ENCODE measurements around the gene RNU6-9.
A peak's percentile ranks its signal among the peaks of the same experiment; 100 is the strongest.
"Not testable (repeated sequence)": the region's sequence is repeated elsewhere in the genome, so short reads cannot be mapped to it uniquely, and the experiment has no call there.

Gene RNU6-9

GRCh38 chr19:872266-872951 lies 20.9 kb upstream of the RNU6-9 start:
- in situ Hi-C loops (cut with MboI; ENCODE audit: low sequenced_read_pairs, unreplicated experiment) = no loop called here
- no peak for TF ChIP-seq CTCF (IDR thresholded peaks at IDR 0.05; ENCODE audit: borderline replicate concordance, control extremely low read depth, extremely low read depth, insufficient read depth, missing control alignments)
- peak; percentile 90 for DNase-seq (ENCODE audit: low spot score)

- TF ChIP-seq CTCF (IDR thresholded peaks at IDR 0.05; ENCODE audit: borderline replicate concordance, control extremely low read depth, extremely low read depth, insufficient read depth, missing control alignments) = no peak
- peak; percentile 84 for DNase-seq (ENCODE audit: low spot score)
- in situ Hi-C loops (cut with MboI; ENCODE audit: low sequenced_read_pairs, unreplicated experiment) = no loop called here
Measured at GRCh38 chr19:873084-873483, 20.2 kb upstream of the RNU6-9 start.

GRCh38 chr19:873561-874041 lies 19.7 kb upstream of the RNU6-9 start:
- DNase-seq (ENCODE audit: low spot score) = no peak
- in situ Hi-C loops (cut with MboI; ENCODE audit: low sequenced_read_pairs, unreplicated experiment) = no loop called here
- TF ChIP-seq CTCF (IDR thresholded peaks at IDR 0.05; ENCODE audit: borderline replicate concordance, control extremely low read depth, extremely low read depth, insufficient read depth, missing control alignments) = no peak

- no peak for DNase-seq (ENCODE audit: low spot score)
- in situ Hi-C loops (cut with MboI; ENCODE audit: low sequenced_read_pairs, unreplicated experiment) = no loop called here
- no peak for TF ChIP-seq CTCF (IDR thresholded peaks at IDR 0.05; ENCODE audit: borderline replicate concordance, control extremely low read depth, extremely low read depth, insufficient read depth, missing control alignments)
Measured at GRCh38 chr19:875265-875879, 17.9 kb upstream of the RNU6-9 start.

- no peak for TF ChIP-seq CTCF (IDR thresholded peaks at IDR 0.05; ENCODE audit: borderline replicate concordance, control extremely low read depth, extremely low read depth, insufficient read depth, missing control alignments)
- in situ Hi-C loops (cut with MboI; ENCODE audit: low sequenced_read_pairs, unreplicated experiment) = no loop called here
- DNase-seq (ENCODE audit: low spot score) = no peak
Measured at GRCh38 chr19:876089-876488, 17.2 kb upstream of the RNU6-9 start.

GRCh38 chr19:876780-877314 lies 16.4 kb upstream of the RNU6-9 start:
- in situ Hi-C loops (cut with MboI; ENCODE audit: low sequenced_read_pairs, unreplicated experiment) = no loop called here
- no peak for DNase-seq (ENCODE audit: low spot score)
- no peak for TF ChIP-seq CTCF (IDR thresholded peaks at IDR 0.05; ENCODE audit: borderline replicate concordance, control extremely low read depth, extremely low read depth, insufficient read depth, missing control alignments)

- in situ Hi-C loops (cut with MboI; ENCODE audit: low sequenced_read_pairs, unreplicated experiment); DNase-seq (ENCODE audit: low spot score): not testable (repeated sequence)
Measured at GRCh38 chr19:877992-878660, 15.2 kb upstream of the RNU6-9 start.

GRCh38 chr19:878751-879561 lies 14.3 kb upstream of the RNU6-9 start:
- DNase-seq (ENCODE audit: low spot score); in situ Hi-C loops (cut with MboI; ENCODE audit: low sequenced_read_pairs, unreplicated experiment): not testable (repeated sequence)

All from GM13976 (cell line).